Activated CD8-positive, alpha-beta T cell treated with anti-CD3 and anti-CD28 coated beads for 36 hours (primary cell): ENCODE results near the gene PTPMT1. TPM values are rescaled to one million over a fixed set of nuclear protein-coding genes. Genes with fewer than 3 reads are reported as not detected.
"Not testable (repeated sequence)": the region's sequence is repeated elsewhere in the genome, so short reads cannot be mapped to it uniquely, and the experiment has no call there.

Experiments
- ATAC-seq: fragments of 200-7000 bp; cut with Tn5 transposase; one replicate; pipeline ENCODE4 v1.10.0; 2021; ENCODE audit warnings: mild to moderate bottlenecking, moderate library complexity
- CTCF ChIA-PET: fragments of 350-600 bp; sonication (Branson Sonifier 250); formaldehyde crosslinking; loops from one replicate; lab custom pipeline; 2021; ENCODE audit warnings: antibody characterized with exemption; lab: Charles Lee
- POLR2A ChIA-PET: fragments of 350-600 bp; sonication (Branson Sonifier 250); formaldehyde crosslinking; loops from one replicate; lab custom pipeline; 2021; ENCODE audit warnings: antibody characterized with exemption; lab: Charles Lee
- DNase-seq: peaks from one replicate; pipeline ENCODE4 v3.0.0-alpha.2; 2020
- H3K27ac Mint-ChIP-seq: one replicate; pipeline ENCODE4 v1.8.0; 2021; ENCODE audit warnings: mild to moderate bottlenecking, mixed read lengths
- H3K27me3 Mint-ChIP-seq: one replicate; pipeline ENCODE4 v1.8.0; 2021; ENCODE audit warnings: mixed read lengths
- H3K36me3 Mint-ChIP-seq: one replicate; pipeline ENCODE4 v1.8.0; 2021; ENCODE audit warnings: low read depth, mixed read lengths
- H3K4me1 Mint-ChIP-seq: one replicate; pipeline ENCODE4 v1.8.0; 2021; ENCODE audit warnings: low read depth, mixed read lengths
- H3K4me3 Mint-ChIP-seq: one replicate; pipeline ENCODE4 v1.8.0; 2021; ENCODE audit warnings: mild to moderate bottlenecking, moderate library complexity, mixed read lengths
- H3K9me3 Mint-ChIP-seq: one replicate; pipeline ENCODE4 v1.8.0; 2021; ENCODE audit warnings: mixed read lengths
- CTCF ChIP-seq: fragments of 200-600 bp; IDR thresholded peaks from one replicate; pipeline ENCODE4 v1.8.0; 2022; ENCODE audit warnings: antibody characterized with exemption, mild to moderate bottlenecking
- intact Hi-C: fragments of 100-400 bp; cut with micrococcal nuclease; formaldehyde crosslinking; loops from one replicate; pipeline ENCODE4 v1.10.0; 2022
- total RNA-seq, 2 experiments: library from RNA; stranded (reverse); gene quantifications; one replicate each; pipeline ENCODE4 v1.2.3, GENCODE V29; 2021

PTPMT1 gene
- total RNA-seq, 2 experiments from 2014 or later: 44.1 to 46.7 TPM

DNA sequence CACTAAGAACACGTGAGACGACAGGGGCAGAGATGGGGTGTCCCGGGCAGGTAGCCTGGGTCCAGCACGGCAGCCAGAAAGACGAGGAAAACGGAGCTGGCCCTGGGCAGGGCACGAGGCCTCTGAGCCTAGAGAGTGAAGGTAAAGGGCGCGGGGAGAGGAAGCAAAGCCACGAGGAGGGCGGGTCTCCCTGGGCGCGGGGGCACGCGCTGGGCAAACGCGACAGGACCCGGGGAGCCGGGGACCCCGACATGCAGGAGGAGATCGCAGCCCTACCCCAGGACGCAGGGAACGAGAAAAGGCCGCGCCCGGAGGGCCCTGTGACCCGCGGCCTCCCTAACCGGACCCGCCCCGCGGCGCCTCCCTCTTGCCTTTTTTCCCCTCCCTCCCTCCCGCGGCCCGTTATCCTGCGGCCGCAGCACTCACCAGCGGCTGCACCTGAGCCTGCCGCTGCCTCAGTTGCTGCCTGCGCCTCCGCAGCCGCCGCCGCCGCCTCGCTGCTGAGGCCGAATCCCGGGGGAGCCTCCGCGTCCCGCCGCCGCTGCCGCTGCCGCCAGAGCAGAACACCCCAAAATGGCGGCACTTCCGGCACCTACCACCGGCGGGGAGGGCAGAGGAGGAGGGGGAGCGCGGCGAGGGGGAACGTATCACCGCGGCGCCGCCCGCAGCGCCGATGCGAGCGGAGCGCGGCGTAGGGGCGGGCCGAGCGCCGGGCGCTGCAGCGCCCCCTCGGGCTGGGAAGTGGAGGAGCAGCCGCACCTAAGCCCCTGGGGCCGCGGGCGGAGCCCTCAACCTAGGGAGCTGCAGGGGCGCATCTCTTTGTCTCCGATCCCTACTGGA, 12.6 kb upstream of the PTPMT1 start, which contains the start of gene CELF1:
TSS of gene CELF1 (minus strand) at position 567 of the 840 bp plus-strand sequence. CDS start 53,609 bp downstream, outside the sequence.
- DNase-seq (peak; percentile 94), ATAC-seq (peak; percentile 96)
- Mint-ChIP-seq H3K9me3 (no peaks in the 10 kb centered on the region), H3K27me3 (no peaks in the 10 kb centered on the region), H3K4me3 (peak within 1 kb of the TSS; percentile 92), H3K36me3 (peaks cover 33% of the 10 kb centered on the region), H3K4me1 (peaks cover 39% of the 10 kb centered on the region), H3K27ac (peak within 1 kb of the TSS; percentile 92)
- TF ChIP-seq CTCF: peak; percentile 99
- CTCF ChIA-PET: interaction anchor here (0.6 to 4.4 kb wide), 26 partner anchors 9 to 300 kb away, joined by 3 to 44 read pairs (median 4); partner anchors contain the start of genes KBTBD4, NDUFS3 and PTPMT1
- intact Hi-C loops: loop anchor here (5.0 kb wide), 1 partner anchor 35 kb away; no protein-coding TSS in a partner anchor
- POLR2A ChIA-PET: interaction anchor here (0.5 to 3.6 kb wide), 17 partner anchors 10 to 964 kb away, joined by 3 to 29 read pairs (median 4); partner anchors contain the start of genes AGBL2, KBTBD4, NDUFS3 and PTPMT1

DNA sequence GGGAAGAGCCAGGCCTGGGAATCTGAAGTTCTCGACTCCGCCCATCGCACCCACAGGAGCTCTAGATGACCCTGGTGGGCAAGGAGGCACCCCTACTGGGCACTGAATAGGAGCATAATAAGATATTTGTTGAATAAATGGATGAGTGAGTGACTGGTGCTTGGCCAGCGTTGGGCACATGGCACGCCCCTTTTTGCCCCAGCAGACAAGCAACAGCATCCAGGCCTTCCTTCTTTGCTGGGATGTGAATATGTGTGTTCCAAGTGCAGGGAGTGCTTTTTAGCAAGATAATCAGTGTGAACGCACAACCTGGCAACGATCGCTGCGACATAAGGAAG, 12.0 kb upstream of the PTPMT1 start:
- Mint-ChIP-seq H3K4me1 (peaks cover 33% of the 10 kb centered on the region), H3K27me3 (no peaks in the 10 kb centered on the region), H3K9me3 (no peaks in the 10 kb centered on the region), H3K27ac (peak overlapping the region; percentile 46), H3K36me3 (peaks cover 30% of the 10 kb centered on the region), H3K4me3 (peak overlapping the region; percentile 92)
- TF ChIP-seq CTCF: peak; percentile 79
- ATAC-seq: peak; percentile 29
- intact Hi-C loops: loop anchor here (5.0 kb wide), 1 partner anchor 36 kb away; no protein-coding TSS in a partner anchor
- POLR2A ChIA-PET: interaction anchor here (0.5 to 3.6 kb wide), 6 partner anchors 12 to 964 kb away, joined by 3 to 29 read pairs (median 4); partner anchors contain the start of genes AGBL2, KBTBD4, NDUFS3 and PTPMT1
- CTCF ChIA-PET: interaction anchor here (0.6 to 4.4 kb wide), 18 partner anchors 9 to 300 kb away, joined by 3 to 44 read pairs (median 4); partner anchors contain the start of genes KBTBD4 and PTPMT1
- no peak for DNase-seq

GRCh38 chr11:47557004-47557403, 8.4 kb upstream of the PTPMT1 start:
- H3K27me3 Mint-ChIP-seq, intact Hi-C loops, H3K36me3 Mint-ChIP-seq, H3K9me3 Mint-ChIP-seq, DNase-seq, H3K4me3 Mint-ChIP-seq, H3K27ac Mint-ChIP-seq, H3K4me1 Mint-ChIP-seq, ATAC-seq: not testable (repeated sequence)
- CTCF ChIA-PET: interaction anchor here (1.3 kb wide), 1 partner anchor 9 kb away, joined by 3 read pairs; no protein-coding TSS in a partner anchor
- POLR2A ChIA-PET: interaction anchor here (1.4 kb wide), 1 partner anchor 9 kb away, joined by 3 read pairs; no protein-coding TSS in a partner anchor

GRCh38 chr11:47558695-47559094, 6.7 kb upstream of the PTPMT1 start:
- ATAC-seq (no peak), DNase-seq (no peak)
- Mint-ChIP-seq H3K27ac (no peak overlapping the region), H3K27me3 (no peaks in the 10 kb centered on the region), H3K9me3 (no peaks in the 10 kb centered on the region), H3K4me3 (no peak overlapping the region), H3K36me3 (peaks cover 1% of the 10 kb centered on the region), H3K4me1 (peaks cover 11% of the 10 kb centered on the region)
- ChIA-PET POLR2A (interaction anchor here (0.7 kb wide), 1 partner anchor 105 kb away, joined by 3 read pairs; no protein-coding TSS in a partner anchor), CTCF (interaction anchor here (1.0 kb wide), 1 partner anchor 42 kb away, joined by 3 read pairs; no protein-coding TSS in a partner anchor)
- no peak for TF ChIP-seq CTCF
- intact Hi-C loops: no loop called here

- DNase-seq: no peak
- Mint-ChIP-seq H3K4me1 (peaks cover 15% of the 10 kb centered on the region), H3K27ac (no peak overlapping the region), H3K36me3 (peaks cover 4% of the 10 kb centered on the region), H3K9me3 (no peaks in the 10 kb centered on the region), H3K27me3 (no peaks in the 10 kb centered on the region), H3K4me3 (no peak overlapping the region)
- CTCF ChIA-PET: no interaction called here
- no peak for ATAC-seq
- intact Hi-C loops: no loop called here
- POLR2A ChIA-PET: no interaction called here
- no peak for TF ChIP-seq CTCF
Observed at GRCh38 chr11:47560426-47560825, 5.0 kb upstream of the PTPMT1 start.

- DNase-seq, H3K27ac Mint-ChIP-seq, CTCF ChIA-PET, H3K27me3 Mint-ChIP-seq, H3K4me3 Mint-ChIP-seq, H3K9me3 Mint-ChIP-seq, intact Hi-C loops, ATAC-seq, H3K36me3 Mint-ChIP-seq: not testable (repeated sequence)
- POLR2A ChIA-PET: interaction anchor here (0.6 to 1.7 kb wide), 2 partner anchors 10 to 46 kb away, joined by 3 to 4 read pairs; no protein-coding TSS in a partner anchor
- peaks cover 24% of the 10 kb centered on the region for H3K4me1 Mint-ChIP-seq
Observed at GRCh38 chr11:47562393-47562792, 3.0 kb upstream of the PTPMT1 start.

DNA sequence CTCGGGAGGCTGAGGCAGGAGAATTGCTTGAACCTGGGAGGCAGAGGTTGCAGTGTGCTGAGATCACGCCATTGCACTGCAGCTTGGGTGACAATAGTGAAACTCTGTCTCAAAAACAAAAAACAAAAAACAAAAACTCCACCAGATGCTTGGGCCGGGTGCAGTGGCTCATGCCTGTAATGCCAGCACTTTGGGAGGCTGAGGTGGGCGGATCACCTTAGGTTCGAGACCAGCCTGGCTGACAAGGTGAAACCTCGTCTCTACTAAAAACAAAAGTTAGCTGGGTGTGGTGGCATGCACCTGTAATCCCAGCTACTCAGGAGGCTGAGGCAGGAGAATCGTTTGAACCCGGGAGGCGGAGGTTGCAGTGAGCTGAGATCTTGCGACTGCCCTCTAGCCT, 1.0 kb upstream of the PTPMT1 start:
- POLR2A ChIA-PET: interaction anchor here (0.6 to 4.2 kb wide), 8 partner anchors 9 to 536 kb away, joined by 3 to 48 read pairs (median 4); partner anchors contain the start of genes AGBL2, CELF1, KBTBD4 and NDUFS3
- H3K27ac Mint-ChIP-seq: not testable (repeated sequence)

More for the DNA sequence above, 1.0 kb upstream of the PTPMT1 start:
- H3K27me3 Mint-ChIP-seq, H3K9me3 Mint-ChIP-seq, intact Hi-C loops, DNase-seq, ATAC-seq, H3K36me3 Mint-ChIP-seq: not testable (repeated sequence)
- CTCF ChIA-PET: interaction anchor here (0.9 to 2.2 kb wide), 6 partner anchors 9 to 152 kb away, joined by 3 to 12 read pairs (median 4); no protein-coding TSS in a partner anchor
- H3K4me1 Mint-ChIP-seq: peaks cover 28% of the 10 kb centered on the region
- H3K4me3 Mint-ChIP-seq: peak overlapping the region; percentile 83
